H4 (cell line): Measurements from ENCODE around the gene NF1. TPM values are rescaled to one million over a fixed set of nuclear protein-coding genes. Genes with fewer than 3 reads are reported as not detected.

Experiments
- DNase-seq: peaks from one replicate; pipeline ENCODE4 v3.0.0-alpha.2; 2015; ENCODE audit warnings: low spot score
- total RNA-seq: library from RNA; depleted of rRNA; stranded (reverse); fragments of >200 nt; shearing (Covaris generic); gene quantifications from 2 replicates; pipeline ENCODE4 v1.2.3, GENCODE V29; 2014

Gene NF1
- total RNA-seq, 1 experiment from 2014 or later: 23.2 TPM

- no peak for DNase-seq
These were observed 292.7 kb downstream of the NF1 start for GRCh38 chr17:31387438-31387837.

DNA sequence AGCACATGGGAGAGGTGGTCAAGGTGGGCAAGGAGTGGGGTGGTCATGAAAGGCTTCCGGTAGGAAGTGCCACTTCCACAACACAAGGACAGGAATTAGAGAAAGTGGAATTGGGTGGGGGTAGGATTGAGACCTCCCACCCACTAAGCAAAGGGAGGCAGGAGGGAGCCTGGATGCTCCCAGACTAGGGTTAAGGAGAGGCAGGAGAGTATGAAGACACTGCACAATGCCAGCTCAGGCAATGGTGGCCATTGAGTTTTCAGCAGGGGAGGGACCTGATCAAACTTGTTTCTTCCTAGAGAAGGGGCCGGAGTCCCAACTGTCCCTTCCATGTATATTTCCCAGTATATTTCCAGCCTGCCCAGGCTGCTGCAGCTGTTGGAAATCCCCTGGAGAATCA is 293.6 kb downstream of the NF1 start:
- no peak for DNase-seq

DNA sequence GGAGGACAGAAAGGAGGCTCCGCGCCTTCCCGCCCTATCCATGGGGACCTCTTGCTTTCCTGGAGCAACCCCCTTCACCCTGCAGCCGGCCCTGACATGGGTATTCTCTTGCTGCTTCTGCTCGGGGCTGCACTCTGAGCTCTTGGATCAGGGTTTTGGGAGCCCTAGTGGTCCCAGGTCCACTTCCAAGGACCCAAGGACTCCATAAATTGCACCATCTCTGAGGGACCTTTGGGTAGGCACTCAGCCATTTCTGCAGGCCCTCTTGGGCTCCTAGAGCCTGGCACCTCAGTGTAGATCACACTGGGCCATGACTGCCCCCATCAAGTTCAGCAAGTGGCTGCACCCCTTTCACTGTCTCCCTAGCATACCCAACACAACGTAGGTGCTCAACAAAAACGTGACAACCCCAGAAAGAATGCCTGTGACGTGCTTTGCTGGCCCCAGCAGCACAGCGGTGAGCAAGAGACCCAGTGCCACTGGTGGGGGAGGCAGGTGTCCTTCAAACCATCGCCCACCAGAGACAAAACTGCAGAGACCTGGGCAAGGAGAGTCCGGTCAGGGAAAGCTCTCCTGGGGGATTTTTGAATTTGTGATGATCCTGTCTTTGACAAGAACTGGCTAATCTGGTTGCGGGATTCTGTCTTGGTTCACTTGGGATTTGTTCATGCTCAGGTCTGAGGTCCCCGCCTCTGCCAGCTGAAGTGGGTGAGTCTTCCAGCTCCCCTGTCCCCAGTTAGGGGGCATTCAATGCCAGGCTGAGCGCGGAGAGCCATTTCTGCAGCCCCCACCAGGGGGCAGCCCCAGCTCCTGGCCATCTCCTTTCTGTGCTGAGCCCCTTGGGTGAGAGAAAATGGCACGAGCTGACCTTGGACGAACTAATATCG is 294.2 kb downstream of the NF1 start:
- no peak for DNase-seq

GRCh38 chr17:31389657-31390381 is 295.0 kb downstream of the NF1 start:
- no peak for DNase-seq

DNA sequence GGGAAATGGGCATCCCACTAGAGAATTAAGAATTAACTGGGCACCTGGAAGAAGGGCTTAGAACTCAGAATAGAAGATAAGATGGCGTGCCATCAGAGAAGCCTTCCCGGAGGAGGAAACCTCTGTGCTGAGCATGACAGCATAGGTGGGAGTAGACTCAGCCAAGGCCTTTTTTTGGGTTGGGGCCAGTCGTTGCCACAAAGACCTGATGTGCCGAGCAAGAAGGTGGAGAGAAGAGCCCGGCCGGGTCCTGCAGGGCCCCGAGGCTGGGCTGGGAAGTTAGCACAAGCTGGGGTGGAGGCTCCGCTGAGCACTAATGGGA is 295.6 kb downstream of the NF1 start:
- no peak for DNase-seq

DNA sequence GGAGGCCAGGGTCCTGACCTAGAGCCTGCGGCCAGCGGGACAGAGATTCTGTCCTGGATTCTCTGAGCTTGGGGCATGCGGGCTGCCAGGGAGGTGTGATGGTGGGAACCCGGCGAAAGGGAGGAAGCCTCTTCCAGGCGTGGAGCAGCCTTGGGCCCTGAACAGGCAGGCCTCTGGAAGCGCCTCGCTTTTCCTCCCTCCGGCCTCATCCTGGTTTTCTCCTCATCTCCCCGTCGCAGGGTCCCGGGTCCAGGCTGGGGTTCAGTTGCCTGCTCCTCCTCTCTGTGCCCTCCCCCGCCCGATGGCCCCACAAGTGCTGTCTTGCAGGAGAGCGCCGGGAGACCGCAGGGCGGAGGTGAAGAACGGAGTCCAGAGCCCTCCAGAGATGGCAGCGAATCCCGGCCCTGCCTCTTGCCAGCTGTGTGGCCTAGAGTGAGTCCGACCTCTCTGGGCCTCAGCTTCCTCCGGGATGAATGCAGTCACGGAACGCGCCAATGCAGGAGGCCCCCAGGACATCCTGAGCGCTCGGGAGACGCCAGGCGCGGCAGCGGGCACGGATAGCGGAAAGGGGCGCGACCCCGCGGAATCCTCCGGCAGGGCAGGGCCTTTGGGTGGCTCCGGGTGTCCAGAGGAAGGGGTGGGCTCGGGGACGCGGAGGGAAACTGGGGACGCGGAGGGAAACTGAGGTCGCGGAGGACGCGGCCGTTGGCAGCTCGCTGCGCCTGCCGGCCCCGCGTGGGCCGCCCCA is 296.1 kb downstream of the NF1 start:
- DNase-seq: no peak

- no peak for DNase-seq
These were observed 296.7 kb downstream of the NF1 start, which contains the start of gene RAB11FIP4 for GRCh38 chr17:31391496-31391949. RAB11FIP4 (plus strand) TSS chr17:31391675; CDS start chr17:31391853, 178 bp downstream.

DNA sequence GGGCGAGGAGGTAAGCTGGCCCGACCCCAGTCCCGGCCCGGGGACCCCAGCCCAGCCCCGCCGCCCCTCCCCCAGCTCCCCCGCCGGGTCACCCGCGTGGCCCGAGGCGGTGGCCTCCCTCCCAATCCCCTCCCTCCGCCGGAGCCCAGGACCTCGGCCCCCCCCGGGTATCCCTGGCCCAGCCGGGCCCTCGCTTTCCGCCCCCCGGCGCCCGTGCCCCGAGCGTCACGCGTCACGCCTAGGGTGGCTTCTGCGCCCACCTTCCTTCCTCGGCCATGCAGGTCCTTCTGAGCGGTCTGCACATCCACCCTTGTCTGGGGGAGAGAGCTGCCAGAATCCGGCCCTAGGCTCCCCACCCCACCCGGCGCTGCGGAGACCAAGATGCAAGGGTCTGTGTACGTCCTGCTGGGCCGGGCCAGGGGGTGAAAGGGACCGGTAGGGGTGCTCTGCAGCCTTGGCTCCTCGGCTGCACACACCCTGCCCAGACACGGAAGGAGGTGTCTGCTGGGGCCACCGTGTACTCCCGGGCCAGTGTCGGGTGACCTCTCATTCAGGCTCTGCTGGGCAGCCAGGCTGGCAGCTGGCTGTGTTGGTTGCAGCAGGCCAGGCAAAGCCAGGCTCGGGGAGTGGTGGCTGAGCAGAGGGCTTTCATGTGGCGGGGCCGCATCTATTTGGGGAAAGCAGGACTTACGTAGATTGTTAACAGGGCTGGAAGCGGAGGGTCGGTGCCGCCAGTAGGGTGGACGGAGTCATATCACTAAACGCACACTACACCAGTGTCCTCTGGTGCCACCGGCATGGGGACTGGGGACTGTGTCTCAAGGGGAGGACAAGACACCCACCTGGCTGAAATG is 297.5 kb downstream of the NF1 start:
- no peak for DNase-seq

- DNase-seq: no peak
These were observed 298.3 kb downstream of the NF1 start for GRCh38 chr17:31392856-31393748.

DNA sequence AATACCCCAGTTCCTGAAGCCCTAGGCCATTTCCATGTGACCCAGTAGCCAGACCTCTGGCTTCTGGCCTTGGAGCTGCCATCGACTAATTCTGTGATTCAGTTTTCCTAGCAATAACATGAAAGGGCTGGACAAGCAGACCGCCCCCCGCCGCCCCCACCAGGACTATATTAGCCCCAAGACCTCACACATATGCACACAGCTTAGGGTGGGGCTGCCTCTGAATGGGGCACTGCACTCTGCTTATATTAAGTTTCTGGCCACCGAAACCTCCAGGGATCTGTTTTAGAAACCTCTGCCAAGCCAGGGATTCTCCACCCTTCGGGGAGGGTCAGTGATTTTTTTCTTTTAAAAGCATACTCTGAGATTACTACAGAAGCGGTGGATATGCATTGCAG is 299.0 kb downstream of the NF1 start:
- no peak for DNase-seq

DNA sequence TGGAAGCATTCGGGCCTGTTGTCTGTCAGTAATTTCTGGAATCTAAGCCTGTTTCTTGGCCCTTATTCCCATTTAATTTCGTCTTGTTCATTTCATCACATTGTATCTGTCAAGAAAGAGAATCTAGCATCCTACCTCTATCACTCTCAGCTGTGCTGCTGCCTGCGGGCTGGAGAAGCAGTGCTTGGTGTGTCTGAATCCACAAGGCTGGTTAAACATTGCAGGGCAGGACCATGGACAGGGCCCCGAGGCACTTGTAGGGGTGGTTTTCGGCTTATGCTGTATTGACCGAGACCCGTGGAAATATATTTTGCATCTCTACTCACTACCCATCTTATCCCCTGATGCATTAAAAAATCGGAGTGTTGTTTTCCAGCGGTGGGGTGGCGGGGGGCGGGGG is 299.8 kb downstream of the NF1 start:
- DNase-seq: no peak

- no peak for DNase-seq
These were observed 302.6 kb downstream of the NF1 start for GRCh38 chr17:31397256-31397939.

GRCh38 chr17:31398381-31399311 is 303.9 kb downstream of the NF1 start:
- DNase-seq: no peak

DNA sequence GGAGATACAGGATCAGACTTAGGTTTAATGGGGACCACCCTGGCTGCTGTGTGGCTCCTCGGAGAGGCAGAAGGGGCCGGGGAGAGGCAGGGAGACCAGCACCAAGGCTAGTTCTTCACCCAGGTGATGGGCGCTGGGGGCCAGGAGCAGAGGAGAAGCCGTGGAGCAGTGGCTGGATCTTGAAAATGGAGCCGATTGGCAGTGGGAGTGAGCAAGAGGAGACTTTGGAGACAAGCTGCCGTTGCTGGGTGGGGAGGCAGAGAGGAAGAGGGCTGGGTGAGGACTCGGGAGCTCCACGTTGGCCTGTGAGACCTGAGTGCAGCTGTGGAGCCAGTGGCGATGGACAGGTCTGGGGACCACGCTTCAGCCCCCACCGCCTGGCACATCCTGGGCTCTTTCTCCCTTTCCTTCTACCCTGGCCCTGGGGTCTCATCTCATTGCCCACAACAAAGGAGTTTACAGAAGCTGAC is 305.7 kb downstream of the NF1 start:
- DNase-seq: no peak

DNA sequence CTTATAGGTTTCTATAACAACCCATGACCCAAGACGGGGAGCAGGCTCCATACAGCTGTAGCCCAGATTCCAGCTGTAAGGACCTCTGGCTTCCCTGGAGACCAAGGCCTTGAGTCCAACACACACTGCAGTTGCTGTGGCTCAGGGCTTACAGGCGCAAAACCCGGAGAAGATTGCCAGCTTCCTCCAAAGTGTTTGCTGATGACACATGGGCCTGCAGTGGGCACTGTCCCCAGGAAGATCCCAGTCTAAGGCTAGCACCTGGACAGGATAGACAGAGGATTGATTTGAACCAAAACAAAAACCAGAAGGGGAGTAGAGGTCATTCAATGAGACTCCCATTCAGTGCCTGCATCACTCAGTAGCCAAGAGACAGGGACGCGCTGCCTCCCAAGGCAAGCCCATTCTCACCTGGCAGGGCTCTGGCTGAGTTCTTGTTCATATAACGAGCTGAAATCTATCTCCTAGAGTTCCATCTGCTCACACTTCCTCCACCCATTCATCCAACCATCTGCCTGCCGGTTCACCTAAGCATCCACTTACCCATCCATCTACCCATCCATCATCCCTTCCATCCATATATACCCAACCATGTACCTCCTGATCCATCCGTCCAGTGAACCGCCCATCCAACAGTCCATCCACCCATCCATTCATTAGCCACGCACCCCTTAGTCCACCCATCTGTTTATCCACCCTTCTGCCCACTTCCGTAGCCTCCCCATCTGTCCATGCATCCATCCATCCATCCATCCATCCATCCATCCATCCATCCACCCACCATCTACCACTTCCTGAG is 306.9 kb downstream of the NF1 start:
- no peak for DNase-seq

DNA sequence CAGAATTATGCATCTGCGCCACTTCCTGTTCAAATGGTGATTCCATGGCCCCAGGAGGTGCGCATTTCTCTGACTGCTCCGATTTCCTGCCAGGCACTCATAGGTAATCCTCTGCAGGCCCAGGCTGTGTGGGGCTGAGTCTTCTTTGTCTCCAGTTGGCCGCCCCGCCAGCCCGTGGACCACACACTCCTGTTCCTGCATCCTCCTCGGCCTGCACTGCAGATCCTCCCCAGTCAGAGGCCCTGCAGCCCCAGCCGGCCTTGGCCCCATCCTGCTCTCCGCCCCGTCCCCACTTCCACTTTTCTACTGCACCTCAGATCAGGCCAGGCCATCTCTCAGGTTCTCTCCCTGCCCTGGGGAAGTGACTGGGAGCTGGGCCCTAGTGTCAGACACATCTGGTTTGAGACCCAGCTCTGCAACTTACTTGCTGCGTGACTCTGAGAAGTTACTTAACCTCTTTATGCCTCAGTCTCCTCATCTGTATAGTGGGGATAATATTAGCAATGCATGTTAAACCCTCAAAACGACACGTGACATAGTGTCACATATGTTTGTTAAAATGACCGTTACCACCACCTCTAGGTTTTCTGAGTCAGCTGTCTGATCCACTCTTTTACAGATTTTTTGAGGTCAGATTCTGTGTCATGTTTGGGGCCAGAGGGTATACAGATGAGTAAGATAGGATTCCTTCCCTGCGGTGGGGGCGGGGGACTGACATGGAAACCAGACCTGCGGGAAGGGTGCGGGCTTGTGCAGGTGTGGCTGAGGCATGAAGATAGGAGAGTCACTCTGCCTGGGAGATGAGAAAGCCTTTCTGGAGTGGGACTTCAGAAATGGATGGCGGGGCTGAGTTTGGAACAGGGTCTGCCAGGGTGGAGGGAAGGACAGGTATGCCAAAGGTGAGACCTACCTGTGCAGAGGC is 309.5 kb downstream of the NF1 start:
- DNase-seq: no peak
